Lower leg skin (tissue), 4 donors: ENCODE results near the gene CHKA. TPM values are rescaled to one million over a fixed set of nuclear protein-coding genes. Genes with fewer than 3 reads are reported as not detected.
A peak's percentile ranks its signal among the peaks of the same experiment; 100 is the strongest.

Source experiments
- DNase-seq, 2 donors: peaks; one replicate each; pipeline ENCODE4 v3.0.0-alpha.2; 2019; ENCODE audit warnings: low spot score in 2 of 2
- H3K4me3 ChIP-seq: fragments of 200-600 bp; sonication (generic); 2 replicates; pipeline ENCODE4 v1.5.1; 2017; ENCODE audit warnings: mild to moderate bottlenecking, low read depth; ENCODE audit not compliant: poor library complexity, severe bottlenecking
- POLR2A ChIP-seq, 2 donors: fragments of 450-650 bp; IDR thresholded peaks; one replicate each; pipeline ENCODE4 v1.6.1; 2016 to 2017; ENCODE audit warnings: antibody characterized with exemption in 2 of 2, mild to moderate bottlenecking in 1 of 2, moderate library complexity in 1 of 2
- WGBS, 2 donors: methylation state at CpG; one replicate each; pipeline ENCODE4 v1.1.5; 2018; 5-methylcytosine and 5-hydroxymethylcytosine counted together
- intact Hi-C: fragments of 100-400 bp; cut with DNase I; formaldehyde crosslinking; loops from one replicate; pipeline ENCODE4 v1.15.0; 2023; ENCODE audit warnings: low total_unique reads
- total RNA-seq, 4 donors: library from RNA; depleted of rRNA; stranded (reverse); fragments of >200 nt; gene quantifications; one replicate each; pipeline ENCODE4 v1.1.0, GENCODE V29; 2016
- TF ChIP-seq, protein P1 (sequence below), 3 donors: fragments of 450-650 bp; IDR thresholded peaks; one replicate each; pipeline ENCODE4 v1.5.1; 2016; ENCODE audit warnings: antibody characterized with exemption in 3 of 3, mild to moderate bottlenecking in 3 of 3, moderate library complexity in 2 of 3

CHKA gene
- total RNA-seq, 4 donors from 2014 or later = 5.9 to 15.6 (median 13.1) TPM

DNA sequence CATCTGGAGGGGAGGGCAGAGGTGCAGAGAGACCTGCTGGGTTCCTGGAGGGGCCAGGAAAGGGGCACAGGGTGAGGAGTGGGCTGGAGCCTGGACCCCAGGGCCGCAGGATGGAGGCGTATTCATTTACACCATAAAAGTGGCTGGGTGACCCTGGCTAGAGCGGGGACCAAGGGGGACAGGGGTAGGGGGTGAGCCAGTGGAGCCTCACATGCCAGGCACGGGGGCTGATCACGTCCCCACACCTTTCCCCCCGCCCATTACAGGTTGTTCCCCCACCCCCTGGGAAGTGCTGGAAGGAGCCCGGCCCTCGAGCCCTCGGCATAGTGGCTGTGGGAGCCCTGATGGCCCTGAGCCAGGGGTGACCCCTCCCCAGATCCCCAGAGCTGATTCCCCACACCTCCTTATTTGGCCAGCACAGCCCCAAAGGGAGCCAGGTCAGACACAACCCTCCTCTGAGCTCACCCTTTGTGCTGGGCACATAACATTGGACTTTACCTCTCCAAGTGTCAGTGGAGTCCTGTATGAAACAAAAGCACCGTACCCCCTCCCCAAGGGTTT lies 81.6 kb downstream of the CHKA start:
- intact Hi-C loops = no loop called here
- TF ChIP-seq, protein P1, sequence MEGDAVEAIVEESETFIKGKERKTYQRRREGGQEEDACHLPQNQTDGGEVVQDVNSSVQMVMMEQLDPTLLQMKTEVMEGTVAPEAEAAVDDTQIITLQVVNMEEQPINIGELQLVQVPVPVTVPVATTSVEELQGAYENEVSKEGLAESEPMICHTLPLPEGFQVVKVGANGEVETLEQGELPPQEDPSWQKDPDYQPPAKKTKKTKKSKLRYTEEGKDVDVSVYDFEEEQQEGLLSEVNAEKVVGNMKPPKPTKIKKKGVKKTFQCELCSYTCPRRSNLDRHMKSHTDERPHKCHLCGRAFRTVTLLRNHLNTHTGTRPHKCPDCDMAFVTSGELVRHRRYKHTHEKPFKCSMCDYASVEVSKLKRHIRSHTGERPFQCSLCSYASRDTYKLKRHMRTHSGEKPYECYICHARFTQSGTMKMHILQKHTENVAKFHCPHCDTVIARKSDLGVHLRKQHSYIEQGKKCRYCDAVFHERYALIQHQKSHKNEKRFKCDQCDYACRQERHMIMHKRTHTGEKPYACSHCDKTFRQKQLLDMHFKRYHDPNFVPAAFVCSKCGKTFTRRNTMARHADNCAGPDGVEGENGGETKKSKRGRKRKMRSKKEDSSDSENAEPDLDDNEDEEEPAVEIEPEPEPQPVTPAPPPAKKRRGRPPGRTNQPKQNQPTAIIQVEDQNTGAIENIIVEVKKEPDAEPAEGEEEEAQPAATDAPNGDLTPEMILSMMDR (IDR thresholded peaks at IDR 0.05) = no peak
- TF ChIP-seq POLR2A (IDR thresholded peaks at IDR 0.05) = no peak
- 29 to 32% methylated on average over 8 to 10 of the region's 10 CpGs for WGBS, 2 donors
- peak overlapping the region; percentile 60 for H3K4me3 ChIP-seq
- DNase-seq = no peak

DNA sequence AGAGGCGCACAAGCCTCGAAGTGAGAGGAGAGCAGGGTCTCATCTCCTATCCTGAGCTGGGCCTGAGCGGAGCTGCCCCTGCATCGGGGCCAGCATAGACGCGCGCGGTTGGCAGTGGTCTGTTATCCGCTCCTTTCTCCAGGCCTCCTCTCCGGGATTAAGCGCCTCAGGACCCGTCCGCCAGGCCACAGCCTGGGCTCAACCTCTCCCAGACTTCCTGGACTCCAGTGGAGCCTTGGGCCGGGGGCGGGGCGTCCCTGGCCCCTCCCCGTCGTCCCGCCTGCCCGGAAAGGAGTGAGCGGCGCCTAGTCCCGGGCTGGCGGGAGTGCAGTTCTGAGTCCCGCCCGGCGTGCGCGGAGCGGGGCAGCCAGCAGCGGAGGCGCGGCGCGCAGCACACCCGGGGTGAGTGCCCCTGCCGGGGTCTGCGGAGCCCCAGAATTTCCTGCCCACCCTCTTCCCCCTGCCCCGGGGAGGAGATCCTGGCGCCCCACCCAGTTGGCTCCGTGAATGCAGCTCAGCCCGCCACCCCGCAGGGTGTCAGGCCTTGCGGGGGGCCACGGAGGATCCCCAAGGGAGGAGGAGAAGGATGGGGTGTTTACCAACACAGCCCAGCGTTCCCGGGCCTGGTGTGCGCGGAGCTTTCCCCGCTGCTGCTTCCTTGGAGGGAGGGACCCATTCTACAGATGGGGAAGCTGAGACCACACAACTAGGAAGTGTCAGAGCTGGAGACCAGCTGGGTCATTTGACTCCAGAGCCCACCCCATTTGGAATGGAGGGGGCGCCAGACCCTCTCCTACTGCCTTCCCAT lies 82.3 kb downstream of the CHKA start, which contains the start of gene TCIRG1:
Gene TCIRG1 (plus strand): TSS at position 308 of the 808 bp plus-strand sequence. CDS start 2,247 bp downstream, outside the sequence.
- intact Hi-C loops = no loop called here
- peak within 1 kb of the TSS; percentile 60 for H3K4me3 ChIP-seq
- DNase-seq = peak; percentile 84 to 97
- TF ChIP-seq, protein P1 (IDR thresholded peaks at IDR 0.05) = no peak
- TF ChIP-seq POLR2A (IDR thresholded peaks at IDR 0.05) = peak in 1 of 2 donors; percentile 5
- WGBS, 2 donors = 4 to 8% methylated on average over 23 to 43 of the region's 51 CpGs

DNA sequence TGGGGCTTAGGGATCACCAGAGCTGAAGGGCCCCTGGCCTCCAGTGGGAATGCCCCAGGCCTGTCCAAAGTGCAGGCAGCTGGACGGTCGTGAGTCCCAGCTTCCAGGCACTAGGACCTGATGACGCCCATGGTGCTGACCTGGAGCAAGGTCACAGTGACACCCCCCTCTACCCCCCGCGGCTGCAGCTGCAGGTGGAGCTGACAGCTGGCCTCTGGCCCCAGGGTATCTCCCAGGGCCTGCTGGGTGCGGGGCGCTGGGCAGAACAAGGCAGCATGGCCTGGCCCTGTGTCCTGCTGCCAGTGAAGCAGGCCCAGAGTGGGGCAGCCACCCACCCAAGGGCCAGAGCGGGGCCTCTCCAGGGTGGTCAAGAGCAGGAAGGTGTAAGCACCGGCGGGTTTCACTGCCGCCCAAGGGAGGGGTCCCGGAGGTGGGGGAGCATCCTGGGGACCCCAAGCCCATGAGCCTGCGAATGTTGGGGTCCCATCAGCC lies 82.9 kb downstream of the CHKA start:
- WGBS, 2 donors = 32 to 43% methylated on average over 11 to 12 of the region's 13 CpGs

DNA sequence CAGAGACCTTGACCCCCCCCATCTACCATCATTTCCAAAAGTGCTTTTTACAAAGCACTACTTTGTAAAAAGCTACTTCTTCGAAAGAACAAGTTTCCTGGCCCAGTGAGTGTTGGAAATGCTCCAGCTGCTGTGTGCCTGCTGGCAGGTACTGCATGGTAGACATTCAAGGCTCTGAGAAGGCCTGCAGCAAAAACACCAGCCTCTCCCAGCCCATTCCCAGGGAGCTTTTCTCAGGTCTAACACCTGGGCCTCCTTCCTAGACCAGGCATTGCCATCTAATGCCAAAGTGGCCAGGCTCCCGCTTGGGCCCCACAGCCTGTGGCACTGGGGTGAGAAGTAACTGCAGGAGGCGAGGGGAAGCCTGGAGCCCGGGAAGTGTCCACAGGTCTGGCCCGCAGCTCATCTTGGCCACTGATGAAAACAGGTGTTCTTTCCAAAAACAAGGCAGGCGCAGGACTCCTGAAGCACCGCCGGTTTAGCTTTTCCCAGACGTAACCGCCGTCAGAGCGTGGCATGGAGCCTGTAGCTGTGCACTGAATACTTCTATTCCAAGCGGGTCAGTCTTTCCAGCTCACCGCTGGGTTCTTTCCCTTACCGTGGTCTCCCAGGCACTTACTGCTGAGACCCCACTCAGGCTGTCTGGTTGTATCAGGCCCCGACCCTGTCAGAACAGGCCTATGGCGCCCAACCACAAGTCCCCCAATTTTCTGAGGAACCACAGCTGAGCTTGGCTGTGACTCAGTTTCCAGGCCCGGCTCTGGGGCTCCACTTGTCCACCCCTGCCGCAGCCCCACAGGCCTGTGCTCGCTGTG lies 83.6 kb downstream of the CHKA start:
- 67 to 81% methylated on average over 16 to 18 of the region's 20 CpGs for WGBS, 2 donors
- intact Hi-C loops = no loop called here
- TF ChIP-seq, protein P1 (IDR thresholded peaks at IDR 0.05) = no peak
- no peak for TF ChIP-seq POLR2A (IDR thresholded peaks at IDR 0.05)
- no peak for DNase-seq
- no peak overlapping the region for H3K4me3 ChIP-seq

More for the DNA sequence above, 82.9 kb downstream of the CHKA start:
- intact Hi-C loops = no loop called here
- TF ChIP-seq, protein P1 (IDR thresholded peaks at IDR 0.05) = no peak
- TF ChIP-seq POLR2A (IDR thresholded peaks at IDR 0.05) = no peak
- no peak overlapping the region for H3K4me3 ChIP-seq
- no peak for DNase-seq

DNA sequence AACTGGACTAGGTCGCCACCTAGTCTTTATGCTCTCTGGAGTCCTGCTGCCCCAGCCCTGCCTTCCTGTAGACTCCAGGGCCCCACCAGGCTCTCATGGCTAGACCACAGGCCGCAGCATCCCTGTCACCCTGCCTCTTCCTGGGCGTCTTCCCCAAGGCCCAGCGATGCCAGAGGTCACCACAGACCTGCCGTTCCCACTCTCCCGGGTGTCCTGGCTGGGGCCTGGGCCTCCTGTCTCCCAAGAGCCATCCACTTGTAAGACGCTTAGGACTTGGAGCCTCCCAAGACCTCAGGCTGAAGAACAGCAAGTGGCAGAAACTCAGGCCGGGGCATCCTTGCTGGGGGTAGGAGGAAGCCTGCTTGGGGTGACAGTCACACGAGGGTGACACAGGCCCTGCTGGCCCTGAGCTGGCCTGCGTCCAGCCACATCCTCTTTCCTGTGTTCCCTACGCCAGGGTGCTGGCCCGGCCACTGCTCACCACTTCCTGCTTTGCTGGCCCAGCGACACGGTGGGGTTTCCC lies 84.4 kb downstream of the CHKA start:
- DNase-seq = peak in 1 of 2 donors; percentile 64
- TF ChIP-seq, protein P1 (IDR thresholded peaks at IDR 0.05) = no peak
- TF ChIP-seq POLR2A (IDR thresholded peaks at IDR 0.05) = no peak
- H3K4me3 ChIP-seq = no peak overlapping the region
- intact Hi-C loops = no loop called here
- 60 to 68% methylated on average over 12 to 14 of the region's 14 CpGs for WGBS, 2 donors
